OCI-LY7 (cell line): ENCODE data around the gene LAMA3. TPM values are rescaled to one million over a fixed set of nuclear protein-coding genes. Genes with fewer than 3 reads are reported as not detected.

ENCODE experiments used
- BruUV-seq: library from RNA; stranded (reverse); fragments of 400-500 nt; replicated peaks from 2 replicates; lab custom pipeline; 2021; lab: Mats Ljungman, UMichigan
- CTCF ChIA-PET: fragments of 300-600 bp; sonication (Branson Sonifier 250); formaldehyde crosslinking; loops from one replicate; lab custom pipeline; 2022; ENCODE audit warnings: antibody characterized with exemption; ENCODE audit not compliant: unreplicated experiment; lab: Charles Lee
- POLR2A ChIA-PET: fragments of 300-600 bp; sonication (Branson Sonifier 250); formaldehyde crosslinking; loops from one replicate; lab custom pipeline; 2022; ENCODE audit warnings: antibody characterized with exemption; lab: Charles Lee
- DNase-seq: peaks from one replicate; pipeline ENCODE4 v3.0.0-alpha.2; 2015; ENCODE audit warnings: low spot score
- H2AFZ ChIP-seq: fragments of 200-600 bp; sonication (generic), shearing (Covaris generic); 2 replicates; pipeline ENCODE4 v1.6.1; 2014; ENCODE audit warnings: mild to moderate bottlenecking, antibody characterized with exemption, low read length, moderate library complexity
- H3K27ac ChIP-seq: fragments of 200-600 bp; sonication (generic); 2 replicates; pipeline ENCODE4 v1.5.1; 2014; ENCODE audit warnings: mixed run types, low read depth, mild to moderate bottlenecking, moderate library complexity, low read length, inconsistent platforms; ENCODE audit not compliant: poor library complexity, severe bottlenecking
- H3K36me3 ChIP-seq: fragments of 200-600 bp; sonication (generic); 2 replicates; pipeline ENCODE4 v1.6.1; 2014; ENCODE audit warnings: mild to moderate bottlenecking, antibody characterized with exemption, low read length, moderate library complexity, mixed read lengths; ENCODE audit not compliant: insufficient read depth
- H3K4me1 ChIP-seq: fragments of 200-600 bp; sonication (generic); 2 replicates; pipeline ENCODE4 v1.5.1; 2014; ENCODE audit warnings: mild to moderate bottlenecking, low read length; ENCODE audit not compliant: insufficient read depth, poor library complexity, severe bottlenecking
- H3K4me2 ChIP-seq: fragments of 200-600 bp; sonication (generic); 2 replicates; pipeline ENCODE4 v1.6.1; 2014; ENCODE audit warnings: mild to moderate bottlenecking, low read length
- H3K4me3 ChIP-seq: fragments of 200-600 bp; sonication (generic); 2 replicates; pipeline ENCODE4 v1.5.1; 2014; ENCODE audit warnings: mild to moderate bottlenecking, low read depth, low read length; ENCODE audit not compliant: poor library complexity, severe bottlenecking
- H3K79me2 ChIP-seq: fragments of 200-600 bp; sonication (generic); 2 replicates; pipeline ENCODE4 v1.6.1; 2016; ENCODE audit warnings: low read depth, mild to moderate bottlenecking, low read length, moderate library complexity, mixed read lengths; ENCODE audit not compliant: insufficient read depth
- H3K9me2 ChIP-seq: fragments of 200-600 bp; sonication (generic); 2 replicates; pipeline ENCODE4 v1.6.1; 2016; ENCODE audit warnings: mild to moderate bottlenecking, low read length, mixed read lengths; ENCODE audit not compliant: insufficient read depth
- H3K9me3 ChIP-seq: fragments of 200-600 bp; sonication (generic); 2 replicates; pipeline ENCODE4 v1.6.1; 2014; ENCODE audit warnings: mild to moderate bottlenecking, mixed run types, low read length, mixed read lengths
- H4K20me1 ChIP-seq: fragments of 200-600 bp; sonication (generic); 2 replicates; pipeline ENCODE4 v1.6.1; 2014; ENCODE audit warnings: mild to moderate bottlenecking, antibody characterized with exemption, low read length, moderate library complexity, mixed read lengths; ENCODE audit not compliant: insufficient read depth
- CTCF ChIP-seq: fragments of 200-600 bp; sonication (generic); conservative IDR thresholded peaks from 2 replicates; pipeline ENCODE4 v1.5.1; 2014; ENCODE audit warnings: mild to moderate bottlenecking, antibody characterized with exemption, low read length, moderate library complexity, mixed read lengths
- EZH2phosphoT487 ChIP-seq: fragments of 200-600 bp; sonication (generic); IDR thresholded peaks from 2 replicates; pipeline ENCODE4 v1.6.1; 2018; ENCODE audit warnings: low read depth, borderline replicate concordance, mild to moderate bottlenecking, mixed run types, antibody characterized with exemption, low read length, moderate library complexity, mixed read lengths
- intact Hi-C: fragments of 100-400 bp; cut with micrococcal nuclease; formaldehyde crosslinking; loops from one replicate; pipeline ENCODE4 v1.10.0; 2022; ENCODE audit not compliant: unreplicated experiment
- total RNA-seq, 2 experiments: library from RNA; depleted of rRNA in 1 of 2; stranded (reverse); fragments of >200 nt in 1 of 2; shearing (Covaris generic) in 1 of 2; gene quantifications; 2 replicates each; pipeline ENCODE4 v1.2.3, GENCODE V29; 2014 to 2022

The LAMA3 gene
- total RNA-seq, 2 experiments from 2014 or later, result 0.16 to 1.6 TPM

- no peaks in the 10 kb centered on the region for H3K9me2 ChIP-seq
- POLR2A ChIA-PET, result no interaction called here
- H3K27ac ChIP-seq, result no peak overlapping the region
- peaks cover 33% of the 10 kb centered on the region for H3K4me1 ChIP-seq
- CTCF ChIA-PET, result no interaction called here
- no peak for DNase-seq
- H2AFZ ChIP-seq, result no peak overlapping the region
- TF ChIP-seq CTCF (no peak), EZH2phosphoT487 (no peak)
- H3K79me2 ChIP-seq, result no peaks in the 10 kb centered on the region
- no peaks in the 10 kb centered on the region for H3K36me3 ChIP-seq
- peak overlapping the region; percentile 20; the same call in 1 of the 2 replicates for H3K4me2 ChIP-seq
- no TSS peak for BruUV-seq
- no peaks in the 10 kb centered on the region for H3K9me3 ChIP-seq
- intact Hi-C loops, result no loop called here
- no peaks in the 10 kb centered on the region for H4K20me1 ChIP-seq
- no peak overlapping the region for H3K4me3 ChIP-seq
Measured at GRCh38 chr18:23938901-23939341, 249.7 kb downstream of the LAMA3 start.

- DNase-seq, result no peak
- no peaks in the 10 kb centered on the region for H3K79me2 ChIP-seq
- no peak for TF ChIP-seq EZH2phosphoT487
- TF ChIP-seq CTCF, result no peak
- peaks cover 29% of the 10 kb centered on the region for H3K4me1 ChIP-seq
- H3K4me3 ChIP-seq, result no peak overlapping the region
- H3K4me2 ChIP-seq, result no peak overlapping the region
- no TSS peak for BruUV-seq
- H3K27ac ChIP-seq, result no peak overlapping the region
- intact Hi-C loops, result no loop called here
- ChIA-PET POLR2A (interaction anchor here (0.6 to 0.7 kb wide), 2 partner anchors 30 to 1501 kb away, joined by 3 to 4 read pairs; no protein-coding TSS in a partner anchor), CTCF (no interaction called here)
- no peaks in the 10 kb centered on the region for H3K9me3 ChIP-seq
- no peak overlapping the region for H2AFZ ChIP-seq
- H4K20me1 ChIP-seq, result no peaks in the 10 kb centered on the region
- no peaks in the 10 kb centered on the region for H3K9me2 ChIP-seq
- H3K36me3 ChIP-seq, result no peaks in the 10 kb centered on the region
Measured at GRCh38 chr18:23939366-23939765, 250.1 kb downstream of the LAMA3 start.

GRCh38 chr18:23939896-23940295, 250.6 kb downstream of the LAMA3 start:
- no peak overlapping the region for H3K4me3 ChIP-seq
- no TSS peak for BruUV-seq
- no peak for DNase-seq
- H3K27ac ChIP-seq, result no peak overlapping the region
- H3K79me2 ChIP-seq, result no peaks in the 10 kb centered on the region
- no peaks in the 10 kb centered on the region for H3K36me3 ChIP-seq
- intact Hi-C loops, result no loop called here
- peaks cover 23% of the 10 kb centered on the region for H3K4me1 ChIP-seq
- POLR2A ChIA-PET, result interaction anchor here (0.6 to 0.7 kb wide), 2 partner anchors 29 to 1502 kb away, joined by 3 to 4 read pairs; no protein-coding TSS in a partner anchor
- no peaks in the 10 kb centered on the region for H3K9me2 ChIP-seq
- TF ChIP-seq CTCF (no peak), EZH2phosphoT487 (no peak)
- CTCF ChIA-PET, result no interaction called here
- H3K4me2 ChIP-seq, result no peak overlapping the region
- H4K20me1 ChIP-seq, result no peaks in the 10 kb centered on the region
- H2AFZ ChIP-seq, result no peak overlapping the region
- H3K9me3 ChIP-seq, result no peaks in the 10 kb centered on the region
